ENCODE data around the gene NFE2L3. TPM values are rescaled to one million over a fixed set of nuclear protein-coding genes. Genes with fewer than 3 reads are reported as not detected.

NFE2L3 gene
- total and polyA plus RNA-seq, 2 donors (not counting 3 experiments of a cell fraction or from before 2014, with no cell fraction given): 29.6 to 40.2 TPM

DNA sequence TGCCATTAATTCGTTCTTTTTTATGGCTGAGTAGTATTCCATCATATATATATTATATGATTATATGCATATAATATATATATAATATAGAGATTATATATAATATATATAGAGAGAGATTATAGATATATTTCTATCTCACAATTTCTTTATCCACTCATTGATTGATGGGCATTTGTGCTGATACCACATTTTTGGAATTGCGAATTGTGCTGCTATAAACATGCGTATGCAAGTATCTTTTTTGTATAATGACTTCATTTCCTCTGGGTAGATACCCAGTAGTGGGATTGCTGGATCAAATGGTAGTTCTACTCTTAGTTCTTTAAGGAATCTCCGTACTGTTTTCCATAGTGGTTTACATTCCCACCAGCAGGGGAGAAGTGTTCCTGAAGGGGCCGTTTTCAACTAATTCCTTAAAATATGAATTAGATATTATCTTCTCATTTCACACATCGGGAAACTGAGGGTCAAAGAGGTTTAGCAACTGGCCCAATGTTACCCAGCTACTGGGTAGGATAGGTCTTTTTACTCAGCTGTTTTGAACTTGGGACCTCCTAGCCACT, 16.5 kb downstream of the NFE2L3 start:
- H3K4me2 ChIP-seq (ENCODE audit: insufficient read depth, low read length): no peak overlapping the region
- FAIRE-seq (no peak), DNase-seq (ENCODE audit: low read depth, low spot score) (no peak)
- peaks cover 14% of the 10 kb centered on the region for H3K79me2 ChIP-seq (ENCODE audit: control insufficient read depth, insufficient read depth, low read length)
- no TSS peak for BruUV-seq (replicated peaks)
- H2AFZ ChIP-seq (ENCODE audit: low read depth, low read length): no peak overlapping the region
- no peaks in the 10 kb centered on the region for H3K4me1 ChIP-seq (ENCODE audit: control insufficient read depth, extremely low read depth, insufficient read depth, low read length)
- H3K27me3 ChIP-seq (ENCODE audit: control insufficient read depth in 2 of 2, insufficient read depth in 2 of 2, low read length in 2 of 2): no peaks in the 10 kb centered on the region
- H3K9me3 ChIP-seq (replicated peaks; ENCODE audit: control insufficient read depth, insufficient read depth, low read length): no peaks in the 10 kb centered on the region
- H3K36me3 ChIP-seq (ENCODE audit: control insufficient read depth in 2 of 2, extremely low read depth in 1 of 2, insufficient read depth in 2 of 2, low read length in 2 of 2): no peaks in the 10 kb centered on the region
- no peak for TF ChIP-seq POLR2A (IDR thresholded peaks at IDR 0.05; ENCODE audit: low read depth, low read length)
- no peak for TF ChIP-seq MYC (IDR thresholded peaks at IDR 0.05; ENCODE audit: low read depth, low read length)
- TF ChIP-seq, protein P1, sequence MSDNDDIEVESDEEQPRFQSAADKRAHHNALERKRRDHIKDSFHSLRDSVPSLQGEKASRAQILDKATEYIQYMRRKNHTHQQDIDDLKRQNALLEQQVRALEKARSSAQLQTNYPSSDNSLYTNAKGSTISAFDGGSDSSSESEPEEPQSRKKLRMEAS (IDR thresholded peaks at IDR 0.05; ENCODE audit: insufficient read depth, insufficient read length): no peak
- no peak for TF ChIP-seq POLR2AphosphoS5 (IDR thresholded peaks at IDR 0.05; ENCODE audit: insufficient read depth, low read depth, low read length)
- TF ChIP-seq, protein P2, sequence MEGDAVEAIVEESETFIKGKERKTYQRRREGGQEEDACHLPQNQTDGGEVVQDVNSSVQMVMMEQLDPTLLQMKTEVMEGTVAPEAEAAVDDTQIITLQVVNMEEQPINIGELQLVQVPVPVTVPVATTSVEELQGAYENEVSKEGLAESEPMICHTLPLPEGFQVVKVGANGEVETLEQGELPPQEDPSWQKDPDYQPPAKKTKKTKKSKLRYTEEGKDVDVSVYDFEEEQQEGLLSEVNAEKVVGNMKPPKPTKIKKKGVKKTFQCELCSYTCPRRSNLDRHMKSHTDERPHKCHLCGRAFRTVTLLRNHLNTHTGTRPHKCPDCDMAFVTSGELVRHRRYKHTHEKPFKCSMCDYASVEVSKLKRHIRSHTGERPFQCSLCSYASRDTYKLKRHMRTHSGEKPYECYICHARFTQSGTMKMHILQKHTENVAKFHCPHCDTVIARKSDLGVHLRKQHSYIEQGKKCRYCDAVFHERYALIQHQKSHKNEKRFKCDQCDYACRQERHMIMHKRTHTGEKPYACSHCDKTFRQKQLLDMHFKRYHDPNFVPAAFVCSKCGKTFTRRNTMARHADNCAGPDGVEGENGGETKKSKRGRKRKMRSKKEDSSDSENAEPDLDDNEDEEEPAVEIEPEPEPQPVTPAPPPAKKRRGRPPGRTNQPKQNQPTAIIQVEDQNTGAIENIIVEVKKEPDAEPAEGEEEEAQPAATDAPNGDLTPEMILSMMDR (IDR thresholded peaks at IDR 0.05; ENCODE audit: extremely low read depth in 1 of 2, insufficient read depth in 1 of 2, low read depth in 1 of 2, low read length in 2 of 2): no peak
- TF ChIP-seq GATA2 (IDR thresholded peaks at IDR 0.05; ENCODE audit: insufficient read depth, insufficient read length, low read depth, low read length): no peak
- no peak for TF ChIP-seq EZH2 (IDR thresholded peaks at IDR 0.05; ENCODE audit: borderline replicate concordance, low read depth, low read length, severe bottlenecking)
- no peaks in the 10 kb centered on the region for H3K9me1 ChIP-seq (replicated peaks; ENCODE audit: control insufficient read depth, extremely low read depth, insufficient read depth, low read length)
- H3K9ac ChIP-seq (replicated peaks; ENCODE audit: extremely low read depth, insufficient read depth, low read length): no peak overlapping the region
- H4K20me1 ChIP-seq (replicated peaks; ENCODE audit: control insufficient read depth, extremely low read depth, insufficient read depth, low read length): no peaks in the 10 kb centered on the region
- H3K4me3 ChIP-seq (replicated peaks in 1 of 3; ENCODE audit: insufficient read depth in 1 of 3, low read depth in 1 of 3, low read length in 3 of 3): no peak overlapping the region
- no peak overlapping the region for H3K27ac ChIP-seq (ENCODE audit: insufficient read depth, low read depth, low read length)
- dilution Hi-C loops (cut with MboI; ENCODE audit: extremely low pct_ligation_motif_present, low sequenced_read_pairs): no loop called here
- ChIA-PET CTCF (no interaction called here), POLR2A (no interaction called here)
- intact Hi-C loops (cut with micrococcal nuclease): no loop called here

Measured in endothelial cell of umbilical vein (primary cell).